B cell (primary cell): ENCODE data around the gene NUFIP1. TPM values are rescaled to one million over a fixed set of nuclear protein-coding genes. Genes with fewer than 3 reads are reported as not detected.

ENCODE experiments used
- ATAC-seq: fragments of 200-7000 bp; cut with Tn5 transposase; one replicate; pipeline ENCODE4 v1.10.0; 2021; ENCODE audit warnings: low read depth, mild to moderate bottlenecking, moderate number of reproducible peaks, moderate library complexity
- CTCF ChIA-PET: fragments of 350-600 bp; sonication (Branson Sonifier 250); formaldehyde crosslinking; loops from one replicate; lab custom pipeline; 2021; ENCODE audit warnings: antibody characterized with exemption, inconsistent platforms; lab: Charles Lee
- POLR2A ChIA-PET: fragments of 350-600 bp; sonication (Branson Sonifier 250); formaldehyde crosslinking; loops from one replicate; lab custom pipeline; 2021; ENCODE audit warnings: antibody characterized with exemption; lab: Charles Lee
- DNase-seq: peaks from one replicate; pipeline ENCODE4 v3.0.0; 2013
- H2AFZ ChIP-seq: 2 replicates; pipeline ENCODE4 v1.6.1; 2012; ENCODE audit warnings: mild to moderate bottlenecking, low read depth, low read length; ENCODE audit not compliant: insufficient read depth, poor library complexity, severe bottlenecking
- H3K27ac ChIP-seq, 2 donors: 1 replicate in 1 of 2; 2 replicates in 1 of 2; pipeline ENCODE4 v1.5.1; 2012 to 2013; ENCODE audit warnings: low read length in 2 of 2, mild to moderate bottlenecking in 2 of 2, moderate library complexity in 1 of 2
- H3K27me3 ChIP-seq, 4 experiments: fragments of 200-600 bp in 1 of 4; sonication (generic) in 1 of 4; replicated peaks in 1 of 4; 1 replicate in 2 of 4; 2 replicates in 2 of 4; pipeline versions ENCODE4 v1.6.1 to v1.7.0; 2013 to 2016; ENCODE audit warnings: low read length in 3 of 4, mild to moderate bottlenecking in 2 of 4, mixed read lengths in 1 of 4, moderate library complexity in 1 of 4; ENCODE audit not compliant: insufficient read depth in 4 of 4, control insufficient read depth in 3 of 4; ENCODE audit errors: control extremely low read depth in 1 of 4
- H3K36me3 ChIP-seq, 2 experiments: replicated peaks in 1 of 2; 1 replicate in 1 of 2; 2 replicates in 1 of 2; pipeline versions ENCODE4 v1.6.1 to v1.7.1; 2013; ENCODE audit warnings: low read length in 1 of 2; ENCODE audit not compliant: insufficient read depth in 2 of 2, control insufficient read depth in 1 of 2; ENCODE audit errors: control extremely low read depth in 1 of 2, extremely low read depth in 1 of 2
- H3K4me1 ChIP-seq, 2 donors: fragments of 200-600 bp in 1 of 2; sonication (generic) in 1 of 2; 1 replicate in 1 of 2; 2 replicates in 1 of 2; pipeline versions ENCODE4 v1.5.1 to v1.6.1; 2013 to 2017; ENCODE audit warnings: low read length in 2 of 2; ENCODE audit not compliant: control insufficient read depth in 2 of 2, insufficient read depth in 2 of 2
- H3K4me2 ChIP-seq: replicated peaks from 2 replicates; pipeline ENCODE3; 2012; ENCODE audit warnings: mild to moderate bottlenecking, low read depth, low read length; ENCODE audit not compliant: poor library complexity, severe bottlenecking
- H3K4me3 ChIP-seq, 5 experiments: fragments of 200-600 bp in 1 of 5; sonication (generic) in 1 of 5; 1 replicate in 3 of 5; 2 replicates in 2 of 5; pipeline versions ENCODE4 v1.5.1 to v1.7.0; 2011 to 2016; ENCODE audit warnings: low read length in 4 of 5, mild to moderate bottlenecking in 4 of 5, low read depth in 2 of 5, control low read depth in 1 of 5, moderate library complexity in 1 of 5; ENCODE audit not compliant: insufficient read depth in 1 of 5; ENCODE audit errors: control extremely low read depth in 1 of 5, extremely low read depth in 1 of 5
- H3K79me2 ChIP-seq: fragments of 200-600 bp; sonication (generic); one replicate; pipeline ENCODE4 v1.6.0; 2016; ENCODE audit warnings: low read length; ENCODE audit not compliant: control insufficient read depth, insufficient read depth
- H3K9ac ChIP-seq: fragments of 200-600 bp; sonication (generic); 2 replicates; pipeline ENCODE4 v1.6.1; 2017; ENCODE audit warnings: mild to moderate bottlenecking, low read length, moderate library complexity
- H3K9me3 ChIP-seq, 3 donors: one replicate each; pipeline versions ENCODE4 v1.6.1 to v1.7.1; 2013; ENCODE audit warnings: low read length in 2 of 3; ENCODE audit not compliant: control insufficient read depth in 2 of 3, insufficient read depth in 1 of 3; ENCODE audit errors: control extremely low read depth in 1 of 3
- H4K20me1 ChIP-seq: 2 replicates; pipeline ENCODE4 v1.6.0; 2012; ENCODE audit warnings: mild to moderate bottlenecking, low read length; ENCODE audit not compliant: insufficient read depth, control insufficient read depth, poor library complexity, severe bottlenecking
- H3K27ac Mint-ChIP-seq: one replicate; pipeline ENCODE4 v1.8.0; 2021; ENCODE audit warnings: mixed read lengths
- H3K27me3 Mint-ChIP-seq: one replicate; pipeline ENCODE4 v1.8.0; 2021; ENCODE audit warnings: mixed read lengths
- H3K4me1 Mint-ChIP-seq: one replicate; pipeline ENCODE4 v1.8.0; 2021; ENCODE audit warnings: mixed read lengths
- H3K4me3 Mint-ChIP-seq: one replicate; pipeline ENCODE4 v1.8.0; 2021; ENCODE audit warnings: mixed read lengths
- H3K9me3 Mint-ChIP-seq: one replicate; pipeline ENCODE4 v1.8.0; 2022; ENCODE audit warnings: mixed read lengths; ENCODE audit not compliant: insufficient read depth
- EZH2 ChIP-seq: IDR thresholded peaks from 2 replicates; pipeline ENCODE4 v1.6.1; 2012; ENCODE audit warnings: borderline replicate concordance, low read depth, mild to moderate bottlenecking, moderate library complexity, low read length; ENCODE audit not compliant: insufficient read depth, poor library complexity, severe bottlenecking
- WGBS: methylation state at CpG from one replicate; pipeline ENCODE4 v1.1.5; 2013; ENCODE audit warnings: missing lambda C conversion rate; ENCODE audit not compliant: insufficient coverage; 5-methylcytosine and 5-hydroxymethylcytosine counted together
- intact Hi-C: fragments of 100-400 bp; cut with micrococcal nuclease; formaldehyde crosslinking; loops from one replicate; pipeline ENCODE4 v1.10.0; 2022
- polyA plus RNA-seq: library from polyadenylated mRNA; depleted of rRNA; stranded (reverse); fragments of >200 nt; gene quantifications from 2 replicates; pipeline ENCODE4 v1.2.3, GENCODE V29; 2012
- total RNA-seq, 2 donors: library from RNA; stranded (reverse); fragments of 120-200 nt in 1 of 2; gene quantifications; 1 replicate in 1 of 2; 2 replicates in 1 of 2; pipeline versions ENCODE4 v1.2.3 to v1.2.4, GENCODE V29; 2013 to 2022
- TF ChIP-seq, protein P1 (sequence below): fragments of 200-600 bp; IDR thresholded peaks from one replicate; pipeline ENCODE4 v1.8.0; 2022; ENCODE audit warnings: antibody characterized with exemption, mild to moderate bottlenecking

Gene NUFIP1
- total and polyA plus RNA-seq, 2 donors (not counting 1 experiment from before 2014, with no cell fraction given): 2.2 to 4.7 TPM

DNA sequence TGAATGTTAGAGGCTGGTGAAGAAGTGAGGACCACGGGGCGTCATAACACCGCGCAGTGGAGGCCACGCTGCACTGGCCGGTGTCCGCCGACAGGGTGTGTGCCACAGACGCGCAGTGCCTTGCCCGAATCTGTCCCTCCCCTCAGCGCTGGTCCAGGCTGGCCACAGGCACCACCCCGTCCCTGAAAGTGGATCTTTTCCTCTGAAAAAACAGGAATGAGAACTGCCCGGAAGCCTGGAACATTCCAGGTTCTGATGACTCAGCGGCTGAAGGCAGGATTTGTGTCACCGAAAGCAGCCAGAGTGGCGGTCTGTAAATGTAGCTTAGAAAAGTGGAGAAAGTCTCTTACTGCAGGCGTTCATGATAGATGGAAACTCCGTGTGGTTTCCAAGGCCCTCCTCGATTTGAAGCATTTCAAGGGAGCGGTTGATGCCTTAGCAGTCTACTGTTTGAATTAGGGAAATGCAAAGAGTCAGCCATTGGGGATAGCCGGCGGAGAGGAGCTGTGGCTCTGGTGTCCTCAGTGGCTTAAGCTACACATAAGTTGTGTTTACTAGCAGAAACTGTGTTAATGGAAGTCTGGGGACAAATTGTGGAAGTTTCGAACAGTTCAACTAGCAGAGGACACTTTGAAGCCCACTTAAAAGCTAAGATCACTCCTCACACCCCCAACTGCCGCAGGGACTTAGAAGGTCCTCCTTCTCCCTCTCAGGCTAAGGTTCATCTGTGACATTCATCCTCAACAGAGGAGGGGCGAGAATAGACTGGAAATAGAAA is 70.8 kb downstream of the NUFIP1 start:
- TF ChIP-seq, protein P1, sequence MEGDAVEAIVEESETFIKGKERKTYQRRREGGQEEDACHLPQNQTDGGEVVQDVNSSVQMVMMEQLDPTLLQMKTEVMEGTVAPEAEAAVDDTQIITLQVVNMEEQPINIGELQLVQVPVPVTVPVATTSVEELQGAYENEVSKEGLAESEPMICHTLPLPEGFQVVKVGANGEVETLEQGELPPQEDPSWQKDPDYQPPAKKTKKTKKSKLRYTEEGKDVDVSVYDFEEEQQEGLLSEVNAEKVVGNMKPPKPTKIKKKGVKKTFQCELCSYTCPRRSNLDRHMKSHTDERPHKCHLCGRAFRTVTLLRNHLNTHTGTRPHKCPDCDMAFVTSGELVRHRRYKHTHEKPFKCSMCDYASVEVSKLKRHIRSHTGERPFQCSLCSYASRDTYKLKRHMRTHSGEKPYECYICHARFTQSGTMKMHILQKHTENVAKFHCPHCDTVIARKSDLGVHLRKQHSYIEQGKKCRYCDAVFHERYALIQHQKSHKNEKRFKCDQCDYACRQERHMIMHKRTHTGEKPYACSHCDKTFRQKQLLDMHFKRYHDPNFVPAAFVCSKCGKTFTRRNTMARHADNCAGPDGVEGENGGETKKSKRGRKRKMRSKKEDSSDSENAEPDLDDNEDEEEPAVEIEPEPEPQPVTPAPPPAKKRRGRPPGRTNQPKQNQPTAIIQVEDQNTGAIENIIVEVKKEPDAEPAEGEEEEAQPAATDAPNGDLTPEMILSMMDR: peak; percentile 77
- TF ChIP-seq EZH2: no peak
- H3K9ac ChIP-seq: peak overlapping the region; percentile 80
- H3K9me3 ChIP-seq: no peaks in the 10 kb centered on the region
- Mint-ChIP-seq H3K27me3 (no peaks in the 10 kb centered on the region), H3K27ac (no peak overlapping the region), H3K4me3 (no peak overlapping the region), H3K4me1 (peaks cover 5% of the 10 kb centered on the region), H3K9me3 (no peaks in the 10 kb centered on the region)
- peak overlapping the region; percentile 80 for H3K4me2 ChIP-seq
- H3K4me3 ChIP-seq: peak overlapping the region; percentile 68 to 89 (median 76)
- ChIA-PET CTCF (interaction anchor here (0.8 to 1.5 kb wide), 9 partner anchors 10 to 1039 kb away, joined by 3 to 9 read pairs (median 3); partner anchors contain the start of gene CCDC122), POLR2A (interaction anchor here (0.6 kb wide), 1 partner anchor 1040 kb away, joined by 3 read pairs; no protein-coding TSS in a partner anchor)
- no peaks in the 10 kb centered on the region for H4K20me1 ChIP-seq
- DNase-seq (no peak), ATAC-seq (peak; percentile 81)
- H3K36me3 ChIP-seq: no peaks in the 10 kb centered on the region
- intact Hi-C loops: loop anchor here (1.0 to 10.0 kb wide), 10 partner anchors 54 to 1876 kb away; partner anchors contain the start of genes CCDC122, ESD, GPALPP1 and LACC1
- 9% methylated on average over 24 of the region's 26 CpGs for WGBS
- H3K27ac ChIP-seq: peak overlapping the region; percentile 83 to 88
- peaks cover 9% of the 10 kb centered on the region in 2 donors for H3K4me1 ChIP-seq
- peak overlapping the region; percentile 98 for H2AFZ ChIP-seq
- no peaks in the 10 kb centered on the region for H3K27me3 ChIP-seq
- H3K79me2 ChIP-seq: no peaks in the 10 kb centered on the region
